Transverse colon (tissue), 4 donors: ENCODE data around the gene GMDS.

Experiments
- EP300 ChIP-seq: sonication (generic); formaldehyde crosslinking; IDR thresholded peaks from one replicate; pipeline ENCODE4 v1.6.1; 2017; ENCODE audit warnings: antibody characterized with exemption, low read depth
- POLR2A ChIP-seq: fragments of 450-650 bp; IDR thresholded peaks from one replicate; pipeline ENCODE4 v1.6.1; 2016; ENCODE audit warnings: antibody characterized with exemption, mild to moderate bottlenecking, moderate library complexity
- POLR2AphosphoS5 ChIP-seq, 3 donors: sonication (generic); formaldehyde crosslinking; IDR thresholded peaks; one replicate each; pipeline ENCODE4 v1.6.1; 2016; ENCODE audit warnings: antibody characterized with exemption in 3 of 3
- TF ChIP-seq, protein P1 (sequence below), 5 experiments: fragments of 200-600 bp in 3 of 5; fragments of 450-650 bp in 2 of 5; sonication (generic) in 3 of 5; IDR thresholded peaks; 1 replicate in 2 of 5; 2 replicates in 3 of 5; pipeline ENCODE4 v1.5.1; 2016 to 2017; ENCODE audit warnings: antibody characterized with exemption in 5 of 5, inconsistent platforms in 3 of 5, mild to moderate bottlenecking in 2 of 5, moderate library complexity in 1 of 5

DNA sequence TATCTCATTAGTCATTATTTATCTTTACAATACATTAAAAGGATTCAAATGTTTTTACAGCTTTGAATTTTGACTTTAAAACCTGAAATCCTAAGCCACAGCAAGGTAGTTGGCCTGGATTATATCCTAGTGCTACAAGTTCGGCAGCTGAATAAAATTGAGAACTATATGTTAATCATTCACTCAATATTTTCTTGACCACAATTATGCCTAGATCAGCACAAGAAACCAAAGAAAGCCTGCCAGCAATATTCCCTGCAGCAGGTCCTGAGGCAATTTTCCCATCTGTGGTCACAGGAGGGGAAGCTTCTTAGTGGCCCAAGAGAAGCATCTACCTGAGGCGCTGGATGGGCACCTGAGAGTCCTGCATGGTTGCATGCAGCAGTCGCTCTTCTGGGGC lies 183.5 kb downstream of the GMDS start:
- TF ChIP-seq, protein P1, sequence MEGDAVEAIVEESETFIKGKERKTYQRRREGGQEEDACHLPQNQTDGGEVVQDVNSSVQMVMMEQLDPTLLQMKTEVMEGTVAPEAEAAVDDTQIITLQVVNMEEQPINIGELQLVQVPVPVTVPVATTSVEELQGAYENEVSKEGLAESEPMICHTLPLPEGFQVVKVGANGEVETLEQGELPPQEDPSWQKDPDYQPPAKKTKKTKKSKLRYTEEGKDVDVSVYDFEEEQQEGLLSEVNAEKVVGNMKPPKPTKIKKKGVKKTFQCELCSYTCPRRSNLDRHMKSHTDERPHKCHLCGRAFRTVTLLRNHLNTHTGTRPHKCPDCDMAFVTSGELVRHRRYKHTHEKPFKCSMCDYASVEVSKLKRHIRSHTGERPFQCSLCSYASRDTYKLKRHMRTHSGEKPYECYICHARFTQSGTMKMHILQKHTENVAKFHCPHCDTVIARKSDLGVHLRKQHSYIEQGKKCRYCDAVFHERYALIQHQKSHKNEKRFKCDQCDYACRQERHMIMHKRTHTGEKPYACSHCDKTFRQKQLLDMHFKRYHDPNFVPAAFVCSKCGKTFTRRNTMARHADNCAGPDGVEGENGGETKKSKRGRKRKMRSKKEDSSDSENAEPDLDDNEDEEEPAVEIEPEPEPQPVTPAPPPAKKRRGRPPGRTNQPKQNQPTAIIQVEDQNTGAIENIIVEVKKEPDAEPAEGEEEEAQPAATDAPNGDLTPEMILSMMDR (IDR thresholded peaks at IDR 0.05) = no peak
- TF ChIP-seq POLR2A (no peak), POLR2AphosphoS5 (IDR thresholded peaks at IDR 0.05) (no peak), EP300 (no peak)
